ENCODE results near the gene NCEH1.

The NCEH1 gene

GRCh38 chr3:172697558-172697957 lies 13.3 kb downstream of the NCEH1 start:
- H3K79me2 ChIP-seq (ENCODE audit: control insufficient read depth, insufficient read depth, low read length, unreplicated experiment): peaks cover 70% of the 10 kb centered on the region
- H2AFZ ChIP-seq (ENCODE audit: low read length, unreplicated experiment): no peak overlapping the region
- peaks cover 4% of the 10 kb centered on the region for H3K4me1 ChIP-seq (ENCODE audit: control insufficient read depth, insufficient read depth, low read length, unreplicated experiment)
- H3K27me3 ChIP-seq (ENCODE audit: insufficient read depth, low read length): no peaks in the 10 kb centered on the region
- H3K36me3 ChIP-seq (ENCODE audit: insufficient read depth, low read length): no peaks in the 10 kb centered on the region
- H3K4me3 ChIP-seq (ENCODE audit: low read depth, low read length): no peak overlapping the region
- no peak overlapping the region for H3K27ac ChIP-seq (ENCODE audit: low read depth, low read length)

GRCh38 chr3:172696357-172696756 lies 14.5 kb downstream of the NCEH1 start:
- no peak overlapping the region for H3K27ac ChIP-seq (ENCODE audit: low read depth, low read length)
- no peaks in the 10 kb centered on the region for H3K27me3 ChIP-seq (ENCODE audit: insufficient read depth, low read length)
- peaks cover 4% of the 10 kb centered on the region for H3K4me1 ChIP-seq (ENCODE audit: control insufficient read depth, insufficient read depth, low read length, unreplicated experiment)
- peaks cover 62% of the 10 kb centered on the region for H3K79me2 ChIP-seq (ENCODE audit: control insufficient read depth, insufficient read depth, low read length, unreplicated experiment)
- no peak overlapping the region for H3K4me3 ChIP-seq (ENCODE audit: low read depth, low read length)
- no peaks in the 10 kb centered on the region for H3K36me3 ChIP-seq (ENCODE audit: insufficient read depth, low read length)
- H2AFZ ChIP-seq (ENCODE audit: low read length, unreplicated experiment): no peak overlapping the region

GRCh38 chr3:172694573-172695246 lies 16.2 kb downstream of the NCEH1 start:
- no peak overlapping the region for H3K27ac ChIP-seq (ENCODE audit: low read depth, low read length)
- H3K4me1 ChIP-seq (ENCODE audit: control insufficient read depth, insufficient read depth, low read length, unreplicated experiment): peaks cover 4% of the 10 kb centered on the region
- H3K4me3 ChIP-seq (ENCODE audit: low read depth, low read length): no peak overlapping the region
- peaks cover 60% of the 10 kb centered on the region for H3K79me2 ChIP-seq (ENCODE audit: control insufficient read depth, insufficient read depth, low read length, unreplicated experiment)
- H3K27me3 ChIP-seq (ENCODE audit: insufficient read depth, low read length): no peaks in the 10 kb centered on the region
- H2AFZ ChIP-seq (ENCODE audit: low read length, unreplicated experiment): no peak overlapping the region
- no peaks in the 10 kb centered on the region for H3K36me3 ChIP-seq (ENCODE audit: insufficient read depth, low read length)

- peaks cover 49% of the 10 kb centered on the region for H3K79me2 ChIP-seq (ENCODE audit: control insufficient read depth, insufficient read depth, low read length, unreplicated experiment)
- H3K27ac ChIP-seq (ENCODE audit: low read depth, low read length): no peak overlapping the region
- H3K4me1 ChIP-seq (ENCODE audit: control insufficient read depth, insufficient read depth, low read length, unreplicated experiment): peaks cover 4% of the 10 kb centered on the region
- no peaks in the 10 kb centered on the region for H3K27me3 ChIP-seq (ENCODE audit: insufficient read depth, low read length)
- no peak overlapping the region for H2AFZ ChIP-seq (ENCODE audit: low read length, unreplicated experiment)
- no peaks in the 10 kb centered on the region for H3K36me3 ChIP-seq (ENCODE audit: insufficient read depth, low read length)
- no peak overlapping the region for H3K4me3 ChIP-seq (ENCODE audit: low read depth, low read length)
Measured at GRCh38 chr3:172692751-172693338, 18.0 kb downstream of the NCEH1 start.

- H3K27me3 ChIP-seq (ENCODE audit: insufficient read depth, low read length): no peaks in the 10 kb centered on the region
- H3K4me3 ChIP-seq (ENCODE audit: low read depth, low read length): no peak overlapping the region
- no peak overlapping the region for H2AFZ ChIP-seq (ENCODE audit: low read length, unreplicated experiment)
- peaks cover 6% of the 10 kb centered on the region for H3K4me1 ChIP-seq (ENCODE audit: control insufficient read depth, insufficient read depth, low read length, unreplicated experiment)
- H3K36me3 ChIP-seq (ENCODE audit: insufficient read depth, low read length): no peaks in the 10 kb centered on the region
- no peak overlapping the region for H3K27ac ChIP-seq (ENCODE audit: low read depth, low read length)
- peaks cover 43% of the 10 kb centered on the region for H3K79me2 ChIP-seq (ENCODE audit: control insufficient read depth, insufficient read depth, low read length, unreplicated experiment)
Measured at GRCh38 chr3:172690936-172691335, 19.9 kb downstream of the NCEH1 start.

- Histone ChIP-seq H3K79me2 (ENCODE audit: control insufficient read depth, insufficient read depth, low read length, unreplicated experiment) (peaks cover 41% of the 10 kb centered on the region), H3K4me1 (ENCODE audit: control insufficient read depth, insufficient read depth, low read length, unreplicated experiment) (peaks cover 17% of the 10 kb centered on the region), H3K27me3 (ENCODE audit: insufficient read depth, low read length) (no peaks in the 10 kb centered on the region), H3K27ac (ENCODE audit: low read depth, low read length) (no peak overlapping the region), H3K36me3 (ENCODE audit: insufficient read depth, low read length) (no peaks in the 10 kb centered on the region), H2AFZ (ENCODE audit: low read length, unreplicated experiment) (no peak overlapping the region), H3K4me3 (ENCODE audit: low read depth, low read length) (no peak overlapping the region)
Measured at GRCh38 chr3:172688588-172688987, 22.3 kb downstream of the NCEH1 start.

GRCh38 chr3:172687501-172687900 lies 23.4 kb downstream of the NCEH1 start:
- H2AFZ ChIP-seq (ENCODE audit: low read length, unreplicated experiment): no peak overlapping the region
- no peaks in the 10 kb centered on the region for H3K27me3 ChIP-seq (ENCODE audit: insufficient read depth, low read length)
- peaks cover 13% of the 10 kb centered on the region for H3K4me1 ChIP-seq (ENCODE audit: control insufficient read depth, insufficient read depth, low read length, unreplicated experiment)
- H3K79me2 ChIP-seq (ENCODE audit: control insufficient read depth, insufficient read depth, low read length, unreplicated experiment): peaks cover 39% of the 10 kb centered on the region
- no peak overlapping the region for H3K27ac ChIP-seq (ENCODE audit: low read depth, low read length)
- H3K4me3 ChIP-seq (ENCODE audit: low read depth, low read length): no peak overlapping the region
- H3K36me3 ChIP-seq (ENCODE audit: insufficient read depth, low read length): no peaks in the 10 kb centered on the region

- Histone ChIP-seq H3K4me3 (ENCODE audit: low read depth, low read length) (no peak overlapping the region), H3K79me2 (ENCODE audit: control insufficient read depth, insufficient read depth, low read length, unreplicated experiment) (peaks cover 50% of the 10 kb centered on the region), H3K36me3 (ENCODE audit: insufficient read depth, low read length) (no peaks in the 10 kb centered on the region), H3K4me1 (ENCODE audit: control insufficient read depth, insufficient read depth, low read length, unreplicated experiment) (peaks cover 13% of the 10 kb centered on the region), H3K27me3 (ENCODE audit: insufficient read depth, low read length) (no peaks in the 10 kb centered on the region), H2AFZ (ENCODE audit: low read length, unreplicated experiment) (no peak overlapping the region), H3K27ac (ENCODE audit: low read depth, low read length) (peak overlapping the region; percentile 34; the same call in 1 of the 2 replicates)
Measured at GRCh38 chr3:172685331-172686214, 25.3 kb downstream of the NCEH1 start.

GRCh38 chr3:172680684-172681083 lies 30.2 kb downstream of the NCEH1 start:
- no peak overlapping the region for H3K4me3 ChIP-seq (ENCODE audit: low read depth, low read length)
- H2AFZ ChIP-seq (ENCODE audit: low read length, unreplicated experiment): no peak overlapping the region
- H3K4me1 ChIP-seq (ENCODE audit: control insufficient read depth, insufficient read depth, low read length, unreplicated experiment): peaks cover 35% of the 10 kb centered on the region
- H3K79me2 ChIP-seq (ENCODE audit: control insufficient read depth, insufficient read depth, low read length, unreplicated experiment): peaks cover 59% of the 10 kb centered on the region
- H3K36me3 ChIP-seq (ENCODE audit: insufficient read depth, low read length): no peaks in the 10 kb centered on the region
- H3K27me3 ChIP-seq (ENCODE audit: insufficient read depth, low read length): no peaks in the 10 kb centered on the region
- no peak overlapping the region for H3K27ac ChIP-seq (ENCODE audit: low read depth, low read length)

GRCh38 chr3:172679599-172679998 lies 31.3 kb downstream of the NCEH1 start:
- peaks cover 61% of the 10 kb centered on the region for H3K79me2 ChIP-seq (ENCODE audit: control insufficient read depth, insufficient read depth, low read length, unreplicated experiment)
- no peak overlapping the region for H3K4me3 ChIP-seq (ENCODE audit: low read depth, low read length)
- H2AFZ ChIP-seq (ENCODE audit: low read length, unreplicated experiment): no peak overlapping the region
- H3K4me1 ChIP-seq (ENCODE audit: control insufficient read depth, insufficient read depth, low read length, unreplicated experiment): peaks cover 36% of the 10 kb centered on the region
- no peaks in the 10 kb centered on the region for H3K27me3 ChIP-seq (ENCODE audit: insufficient read depth, low read length)
- no peaks in the 10 kb centered on the region for H3K36me3 ChIP-seq (ENCODE audit: insufficient read depth, low read length)
- H3K27ac ChIP-seq (ENCODE audit: low read depth, low read length): no peak overlapping the region
